NB4 (cell line): ENCODE results near the gene FKBP1B.

ENCODE experiments used
- CTCF ChIP-seq: IDR thresholded peaks from one replicate; pipeline ENCODE4 v1.5.1; 2012; ENCODE audit warnings: low read depth, low read length
- MYC ChIP-seq: IDR thresholded peaks from 2 replicates; pipeline ENCODE4 v1.6.1; 2011; ENCODE audit warnings: low read depth, low read length
- POLR2A ChIP-seq: IDR thresholded peaks from 2 replicates; pipeline ENCODE4 v1.6.1; 2011; ENCODE audit warnings: mild to moderate bottlenecking; ENCODE audit not compliant: insufficient read length; ENCODE audit errors: extremely low read depth

GRCh38 chr2:24010477-24011249, 38.9 kb upstream of the FKBP1B start:
- TF ChIP-seq CTCF (no peak), POLR2A (no peak), MYC (no peak)
